K562 (cell line): ENCODE results near the gene BAD. TPM values are rescaled to one million over a fixed set of nuclear protein-coding genes. Genes with fewer than 3 reads are reported as not detected.

Experiments
- CHD2 ChIP-seq: IDR thresholded peaks from 2 replicates; pipeline ENCODE4 v1.6.1; 2011; ENCODE audit warnings: low read depth, low read length
- CREB1 ChIP-seq, 2 experiments: sonication (generic) in 1 of 2; formaldehyde crosslinking in 1 of 2; IDR thresholded peaks; 2 replicates each; pipeline versions ENCODE4 v1.6.1 to v1.8.0; 2012 to 2022; ENCODE audit warnings: inconsistent platforms in 1 of 2, mild to moderate bottlenecking in 1 of 2, missing genetic modification reagents in 1 of 2, moderate library complexity in 1 of 2
- FOXJ3 ChIP-seq: sonication (generic); formaldehyde crosslinking; IDR thresholded peaks from 2 replicates; pipeline ENCODE4 v1.4.0; 2020; ENCODE audit warnings: mild to moderate bottlenecking, missing genetic modification reagents
- FUS ChIP-seq: fragments of 200-400 bp; formaldehyde crosslinking; optimal IDR thresholded peaks from 2 replicates; pipeline ENCODE3; 2017; ENCODE audit warnings: low read depth, low read length
- HDAC2 ChIP-seq: fragments of 450-650 bp; IDR thresholded peaks from 2 replicates; pipeline ENCODE4 v1.6.1; 2016; ENCODE audit warnings: mild to moderate bottlenecking
- IRF1 ChIP-seq: sonication (generic); formaldehyde crosslinking; IDR thresholded peaks from 2 replicates; pipeline ENCODE4 v1.8.0; 2022; ENCODE audit warnings: missing genetic modification reagents, mild to moderate bottlenecking, borderline replicate concordance
- JUNB ChIP-seq: fragments of 450-650 bp; formaldehyde crosslinking; conservative IDR thresholded peaks from 2 replicates; pipeline ENCODE4 v1.4.0; 2020; ENCODE audit warnings: mild to moderate bottlenecking
- MIER1 ChIP-seq: fragments of 450-650 bp; IDR thresholded peaks from 2 replicates; pipeline ENCODE4 v1.6.1; 2016; ENCODE audit warnings: antibody characterized with exemption, mild to moderate bottlenecking, low read depth
- NKRF ChIP-seq: fragments of 450-650 bp; IDR thresholded peaks from 2 replicates; pipeline ENCODE4 v1.6.1; 2016; ENCODE audit warnings: borderline replicate concordance
- NONO ChIP-seq, 2 experiments: fragments of 200-400 bp in 1 of 2; fragments of 450-650 bp in 1 of 2; formaldehyde crosslinking in 1 of 2; IDR thresholded peaks; 2 replicates each; pipeline ENCODE4 v1.6.1; 2017; ENCODE audit warnings: low read depth in 2 of 2, mild to moderate bottlenecking in 2 of 2, moderate library complexity in 2 of 2, low read length in 1 of 2
- RBM15 ChIP-seq: fragments of 200-400 bp; formaldehyde crosslinking; IDR thresholded peaks from 2 replicates; pipeline ENCODE4 v1.6.1; 2018; ENCODE audit warnings: mild to moderate bottlenecking, low read length, moderate library complexity; ENCODE audit not compliant: insufficient read depth
- SIX5 ChIP-seq, 2 experiments: IDR thresholded peaks; 2 replicates each; pipeline ENCODE4 v1.6.1; 2011; ENCODE audit warnings: low read length in 2 of 2, borderline replicate concordance in 1 of 2, low read depth in 1 of 2, mild to moderate bottlenecking in 1 of 2, moderate library complexity in 1 of 2; ENCODE audit not compliant: insufficient read depth in 1 of 2
- THAP7 ChIP-seq: fragments of 250-450 bp; sonication (Bioruptor Pico); IDR thresholded peaks from 2 replicates; pipeline ENCODE4 v1.5.0; 2021
- TRIM28 ChIP-seq: fragments of 450-650 bp; IDR thresholded peaks from 2 replicates; pipeline ENCODE4 v1.6.1; 2017
- U2AF1 ChIP-seq: fragments of 200-400 bp; formaldehyde crosslinking; optimal IDR thresholded peaks from 2 replicates; pipeline ENCODE3; 2017; ENCODE audit warnings: mild to moderate bottlenecking, low read depth, low read length, moderate library complexity
- ZFP36 ChIP-seq: fragments of 150-350 bp; IDR thresholded peaks from 2 replicates; pipeline ENCODE4 v1.6.1; 2018; ENCODE audit warnings: low read length, low read depth; ENCODE audit not compliant: partially characterized antibody
- ZNF695 ChIP-seq: fragments of 450-650 bp; formaldehyde crosslinking; IDR thresholded peaks from 2 replicates; pipeline ENCODE4 v1.4.0; 2020; ENCODE audit warnings: mild to moderate bottlenecking, moderate library complexity
- polyA plus RNA-seq, 8 experiments: library from polyadenylated mRNA; depleted of rRNA in 4 of 8; stranded (reverse) in 5 of 8; unstranded in 3 of 8; fragments of >200 nt; fragmentation: Nextera tagmentation in 2 of 8; fragmentation: Illumina TruSeq in 1 of 8; extraction: Ambion mirVana in 2 of 8; extraction: Trizol in 1 of 8; gene quantifications; 2 replicates each; pipeline versions ENCODE4 v1.2.1 to v1.2.3, GENCODE V29; 2011 to 2014; ENCODE audit warnings: inconsistent platforms in 1 of 8, missing spikeins in 1 of 8
- total RNA-seq, 7 experiments: library from RNA; depleted of rRNA in 6 of 7; stranded (reverse); fragments of >200 nt in 6 of 7; fragmentation: Illumina TruSeq in 2 of 7; extraction: Trizol in 2 of 7; gene quantifications; 2 replicates each; pipeline versions ENCODE4 v1.2.1 to v1.2.3, GENCODE V29; 2011 to 2021; ENCODE audit warnings: low replicate concordance in 1 of 7
- TF ChIP-seq, protein P1 (sequence below), 2 experiments: fragments of 450-650 bp; IDR thresholded peaks; 2 replicates each; pipeline ENCODE4 v1.6.1; 2016
- TF ChIP-seq, protein P2 (sequence below): fragments of 250-450 bp; sonication (Bioruptor Pico); IDR thresholded peaks from 2 replicates; pipeline ENCODE4 v1.4.0; 2020; ENCODE audit warnings: mild to moderate bottlenecking, moderate library complexity, borderline replicate concordance

Gene BAD
- total and polyA plus RNA-seq, 9 of the 15 experiments (the other 6 are each of a cell fraction or from before 2014, with no cell fraction given) = 0.61 to 45.6 (median 11.8) TPM

DNA sequence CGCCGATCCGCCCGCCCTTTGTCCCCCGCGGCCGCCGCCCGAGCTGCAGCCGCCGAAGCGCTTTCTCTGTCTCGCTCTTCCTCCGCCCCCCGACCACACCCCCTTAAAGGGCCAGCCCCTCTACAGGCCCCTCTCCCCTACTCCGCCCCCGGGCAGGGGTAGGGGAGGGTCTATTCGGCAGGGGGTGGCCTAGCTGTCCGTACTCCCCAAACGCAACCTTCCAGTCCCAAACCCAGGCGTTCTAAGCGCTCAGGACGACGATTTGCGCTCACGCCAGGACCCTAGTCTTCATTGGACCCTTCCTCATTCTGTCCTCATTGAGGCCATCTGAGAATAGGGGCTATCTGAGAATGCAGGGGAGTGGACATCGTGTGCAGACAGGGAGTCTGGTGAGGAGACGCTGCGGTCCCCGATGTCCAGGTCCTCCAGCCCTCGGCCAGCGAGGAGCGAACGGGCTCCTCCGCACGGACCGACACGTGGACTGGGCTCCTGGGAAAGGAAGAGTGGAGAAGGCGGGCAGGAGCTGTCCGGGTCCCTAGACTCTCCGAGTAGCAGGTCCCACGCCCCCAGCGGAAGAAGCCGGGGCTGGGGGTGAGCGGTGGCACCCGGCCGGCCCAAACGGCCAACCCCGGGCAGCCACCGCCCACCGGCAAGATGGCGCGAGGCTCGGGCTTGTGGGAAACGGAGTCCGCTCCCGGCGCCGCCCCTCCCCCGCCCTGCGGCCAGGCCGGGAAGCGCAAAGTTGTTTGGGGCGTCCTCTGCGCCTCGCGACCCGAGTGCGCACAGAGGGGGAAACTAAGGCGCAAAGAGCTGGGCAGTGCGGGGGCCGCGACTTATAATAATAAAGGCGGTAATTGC is 37.4 kb downstream of the BAD start, which contains the start of gene PPP1R14B (continued):
- TF ChIP-seq SIX5 (IDR thresholded peaks at IDR 0.05; ENCODE audit: borderline replicate concordance in 1 of 2, insufficient read depth in 1 of 2, low read depth in 1 of 2, low read length in 2 of 2) = peak; percentile 78 to 81; a peak in 3 of 4 replicates
- TF ChIP-seq MIER1 = no peak
- no peak for TF ChIP-seq U2AF1
- no peak for TF ChIP-seq ZFP36
- peak; percentile 18; the same call in 1 of the 2 replicates for TF ChIP-seq THAP7 (CRISPR knock-in tag)
- peak; percentile 94 for TF ChIP-seq NKRF
- TF ChIP-seq FOXJ3 (CRISPR knock-in tag) = no peak
- no peak for TF ChIP-seq TRIM28
- TF ChIP-seq, protein P1, sequence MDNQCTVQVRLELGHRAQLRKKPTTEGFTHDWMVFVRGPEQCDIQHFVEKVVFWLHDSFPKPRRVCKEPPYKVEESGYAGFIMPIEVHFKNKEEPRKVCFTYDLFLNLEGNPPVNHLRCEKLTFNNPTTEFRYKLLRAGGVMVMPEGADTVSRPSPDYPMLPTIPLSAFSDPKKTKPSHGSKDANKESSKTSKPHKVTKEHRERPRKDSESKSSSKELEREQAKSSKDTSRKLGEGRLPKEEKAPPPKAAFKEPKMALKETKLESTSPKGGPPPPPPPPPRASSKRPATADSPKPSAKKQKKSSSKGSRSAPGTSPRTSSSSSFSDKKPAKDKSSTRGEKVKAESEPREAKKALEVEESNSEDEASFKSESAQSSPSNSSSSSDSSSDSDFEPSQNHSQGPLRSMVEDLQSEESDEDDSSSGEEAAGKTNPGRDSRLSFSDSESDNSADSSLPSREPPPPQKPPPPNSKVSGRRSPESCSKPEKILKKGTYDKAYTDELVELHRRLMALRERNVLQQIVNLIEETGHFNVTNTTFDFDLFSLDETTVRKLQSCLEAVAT (IDR thresholded peaks at IDR 0.05) = 0 out of 4 replicates have a peak, but pooled peaks of 1 of the 2 experiments have one; percentile 23
- TF ChIP-seq IRF1 = no peak
- peak; percentile 67; the same call in 1 of the 2 replicates for TF ChIP-seq HDAC2
- TF ChIP-seq JUNB (CRISPR knock-in tag) = no peak
- no peak for TF ChIP-seq FUS
- TF ChIP-seq, protein P2, sequence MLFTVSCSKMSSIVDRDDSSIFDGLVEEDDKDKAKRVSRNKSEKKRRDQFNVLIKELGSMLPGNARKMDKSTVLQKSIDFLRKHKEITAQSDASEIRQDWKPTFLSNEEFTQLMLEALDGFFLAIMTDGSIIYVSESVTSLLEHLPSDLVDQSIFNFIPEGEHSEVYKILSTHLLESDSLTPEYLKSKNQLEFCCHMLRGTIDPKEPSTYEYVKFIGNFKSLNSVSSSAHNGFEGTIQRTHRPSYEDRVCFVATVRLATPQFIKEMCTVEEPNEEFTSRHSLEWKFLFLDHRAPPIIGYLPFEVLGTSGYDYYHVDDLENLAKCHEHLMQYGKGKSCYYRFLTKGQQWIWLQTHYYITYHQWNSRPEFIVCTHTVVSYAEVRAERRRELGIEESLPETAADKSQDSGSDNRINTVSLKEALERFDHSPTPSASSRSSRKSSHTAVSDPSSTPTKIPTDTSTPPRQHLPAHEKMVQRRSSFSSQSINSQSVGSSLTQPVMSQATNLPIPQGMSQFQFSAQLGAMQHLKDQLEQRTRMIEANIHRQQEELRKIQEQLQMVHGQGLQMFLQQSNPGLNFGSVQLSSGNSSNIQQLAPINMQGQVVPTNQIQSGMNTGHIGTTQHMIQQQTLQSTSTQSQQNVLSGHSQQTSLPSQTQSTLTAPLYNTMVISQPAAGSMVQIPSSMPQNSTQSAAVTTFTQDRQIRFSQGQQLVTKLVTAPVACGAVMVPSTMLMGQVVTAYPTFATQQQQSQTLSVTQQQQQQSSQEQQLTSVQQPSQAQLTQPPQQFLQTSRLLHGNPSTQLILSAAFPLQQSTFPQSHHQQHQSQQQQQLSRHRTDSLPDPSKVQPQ (CRISPR knock-in tag) = no peak
- 0 out of 2 replicates have a peak, but pooled peaks have one; percentile 16 for TF ChIP-seq ZNF695 (CRISPR knock-in tag)
- TF ChIP-seq NONO (IDR thresholded peaks at IDR 0.05; ENCODE audit: low read depth in 2 of 2, low read length in 1 of 2) = no peak; a peak in 1 of 4 replicates
- peak; percentile 67 for TF ChIP-seq CHD2
- TF ChIP-seq RBM15 = no peak
- no peak for TF ChIP-seq CREB1 (IDR thresholded peaks at IDR 0.05)
- TF ChIP-seq CREB1 (CRISPR knock-in tag; IDR thresholded peaks at IDR 0.05) = peak; percentile 60; the same call in 1 of the 2 replicates
